GM12892 (cell line): ENCODE results near the gene ASXL2.

ENCODE experiments used
- POLR2A ChIP-seq: IDR thresholded peaks from 2 replicates; pipeline ENCODE4 v1.6.1; 2011; ENCODE audit warnings: low read depth, low read length, control low read depth
- POLR2AphosphoS5 ChIP-seq: IDR thresholded peaks from 2 replicates; pipeline ENCODE4 v1.6.1; 2011; ENCODE audit warnings: low read depth, low read length, control low read depth
- TAF1 ChIP-seq: IDR thresholded peaks from 2 replicates; pipeline ENCODE4 v1.6.1; 2011; ENCODE audit warnings: low read depth, mild to moderate bottlenecking, control low read depth, low read length, borderline replicate concordance

DNA sequence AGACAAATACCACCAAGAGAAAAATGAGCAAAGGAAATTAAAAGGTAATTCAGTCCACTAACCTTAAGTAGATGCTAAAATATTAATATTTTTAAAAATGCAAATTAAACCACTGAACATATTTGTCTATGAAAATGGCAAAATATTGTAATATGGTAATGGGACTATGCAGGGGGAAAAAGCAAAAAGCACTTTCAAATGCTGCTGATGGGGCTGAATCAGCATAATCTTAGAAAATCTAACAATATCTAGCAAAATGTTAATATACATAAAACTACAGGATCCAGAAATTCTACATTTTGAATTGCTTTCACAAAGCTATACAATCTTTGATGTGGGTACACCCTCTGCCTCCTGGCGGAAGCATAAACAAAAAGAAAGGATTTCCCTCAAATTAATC lies 118.0 kb downstream of the ASXL2 start:
- TF ChIP-seq POLR2A (no peak), POLR2AphosphoS5 (no peak), TAF1 (no peak)
